ENCODE results near the gene ADAMTSL1.

ADAMTSL1 gene

GRCh38 chr9:18705796-18706392 is 231.9 kb downstream of the ADAMTSL1 start:
- DNase-seq, result no peak

- no peak for DNase-seq
Observed at GRCh38 chr9:18706648-18707047, 232.7 kb downstream of the ADAMTSL1 start.

DNA sequence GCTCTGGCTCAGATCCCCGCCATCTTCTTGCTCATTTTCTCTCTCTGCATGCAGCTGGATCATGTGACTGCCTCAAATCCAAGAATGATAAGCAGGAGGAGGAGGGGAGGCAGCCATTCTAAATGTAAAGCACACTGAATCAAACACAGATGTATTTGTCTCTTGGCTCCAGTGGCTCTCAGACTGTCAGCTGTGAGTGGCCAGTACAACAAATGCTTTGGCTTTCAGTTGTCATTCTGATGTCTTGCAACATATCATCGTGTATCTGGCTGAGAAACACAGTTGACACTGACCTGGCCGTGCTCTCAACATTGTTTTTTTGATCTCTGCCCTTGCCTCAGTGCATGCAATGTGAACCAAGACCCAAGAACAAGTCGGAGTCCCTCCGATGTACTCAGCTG is 233.1 kb downstream of the ADAMTSL1 start:
- no peak for DNase-seq

- DNase-seq, result no peak
Observed at GRCh38 chr9:18707489-18708205, 233.7 kb downstream of the ADAMTSL1 start.

GRCh38 chr9:18708429-18708828 is 234.5 kb downstream of the ADAMTSL1 start:
- no peak for DNase-seq

- DNase-seq, result no peak
Observed at GRCh38 chr9:18710065-18710464, 236.1 kb downstream of the ADAMTSL1 start.

- no peak for DNase-seq
Observed at GRCh38 chr9:18717759-18718158, 243.8 kb downstream of the ADAMTSL1 start.

DNA sequence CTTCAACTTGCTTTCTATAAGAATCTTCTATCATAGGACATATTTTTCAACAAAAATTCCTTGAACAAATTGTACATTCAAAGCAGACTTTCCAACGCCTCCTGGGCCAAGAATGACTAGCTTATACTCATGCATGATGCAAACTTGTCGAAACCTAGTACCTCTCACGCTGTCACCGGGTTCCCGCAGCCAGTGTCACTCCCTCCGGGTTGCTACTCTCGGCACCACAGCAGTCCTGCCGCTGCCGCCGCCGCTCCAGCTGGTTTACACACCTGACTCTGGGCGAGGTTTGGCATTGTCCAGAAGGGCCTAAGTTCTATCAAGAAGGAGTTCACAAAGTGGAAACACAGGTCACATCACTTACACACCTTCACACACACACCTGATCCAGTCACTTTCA is 244.4 kb downstream of the ADAMTSL1 start:
- no peak for DNase-seq

- DNase-seq, result no peak
Observed at GRCh38 chr9:18718932-18719331, 245.0 kb downstream of the ADAMTSL1 start.

DNA sequence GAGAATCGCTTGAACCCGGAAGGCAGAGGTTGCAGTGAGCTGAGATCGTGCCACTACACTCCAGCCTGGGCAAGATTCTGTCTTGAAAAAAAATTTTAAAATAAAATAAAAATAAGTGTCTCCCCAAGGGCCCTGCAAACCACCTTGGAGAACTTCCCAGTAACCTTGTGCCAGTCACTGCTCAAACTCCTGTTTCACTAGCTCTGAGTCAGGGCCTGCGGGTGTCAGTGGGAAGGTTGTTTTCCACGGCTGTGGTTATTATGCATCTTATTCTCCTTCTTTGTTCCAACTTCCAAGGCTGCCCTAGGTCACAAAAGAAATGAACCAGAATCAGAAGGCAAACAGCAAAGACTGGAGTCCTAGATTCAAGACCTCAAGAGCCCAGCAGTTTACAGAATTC is 246.7 kb downstream of the ADAMTSL1 start:
- no peak for DNase-seq

- DNase-seq, result no peak
Observed at GRCh38 chr9:18721267-18721994, 247.5 kb downstream of the ADAMTSL1 start.

GRCh38 chr9:18721995-18722310 is 248.0 kb downstream of the ADAMTSL1 start:
- DNase-seq, result no peak

DNA sequence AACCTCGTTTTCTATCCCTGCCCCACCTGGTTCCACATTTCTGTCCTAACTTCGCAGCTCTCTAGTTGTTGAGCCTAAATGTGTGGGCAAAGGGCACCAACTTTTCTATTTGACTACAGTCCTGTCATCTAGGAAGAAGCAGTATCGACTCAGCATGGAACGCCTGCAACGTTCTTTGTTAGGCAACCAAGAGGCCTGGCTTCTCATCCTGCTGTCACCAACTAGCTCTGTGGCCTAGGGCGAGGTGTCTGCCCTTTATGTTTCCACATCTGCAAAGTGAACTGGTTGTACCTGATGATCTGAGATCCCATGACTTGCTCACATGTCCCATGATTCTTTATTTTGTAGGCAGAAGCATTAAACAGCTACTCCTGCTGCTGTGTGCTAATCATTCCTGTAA is 248.9 kb downstream of the ADAMTSL1 start:
- no peak for DNase-seq

DNA sequence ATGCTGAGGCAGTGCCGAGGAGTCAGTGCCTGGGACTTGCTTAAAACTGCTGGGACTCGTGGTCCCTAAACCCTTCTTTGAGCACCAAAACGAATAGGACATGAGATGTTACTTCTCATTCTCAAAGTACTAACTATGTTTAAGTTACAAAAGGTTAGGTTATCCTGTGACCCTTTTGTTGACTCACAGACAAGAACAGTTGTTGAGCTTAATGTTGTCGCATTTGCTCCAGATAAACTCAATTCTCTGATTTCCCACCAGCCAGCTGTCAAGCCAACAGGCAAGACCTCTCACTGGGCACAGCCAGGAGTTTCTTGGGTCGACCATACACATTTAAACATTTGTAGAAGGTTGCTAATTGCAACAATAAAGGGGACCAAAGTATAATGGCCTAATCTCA is 249.4 kb downstream of the ADAMTSL1 start:
- DNase-seq, result no peak

GRCh38 chr9:18726546-18726945 is 252.6 kb downstream of the ADAMTSL1 start:
- no peak for DNase-seq

DNA sequence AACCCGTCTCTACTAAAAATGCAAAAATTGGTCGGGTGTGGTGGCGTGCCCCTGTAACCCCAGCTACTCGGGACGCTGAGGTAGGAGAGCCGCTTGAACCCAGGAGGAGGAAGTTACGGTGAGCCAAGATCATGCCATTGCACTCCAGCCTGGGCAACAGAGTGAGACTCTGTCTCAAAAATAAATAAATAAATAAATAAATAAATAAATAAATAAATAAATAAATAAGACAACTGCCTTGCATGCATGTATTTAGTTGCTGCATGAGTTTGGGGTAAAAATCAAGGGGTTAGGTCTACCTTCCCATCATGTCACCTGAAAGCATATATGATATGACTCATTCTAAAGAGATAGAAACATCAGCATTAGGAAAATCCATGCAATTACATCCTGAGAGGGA is 254.0 kb downstream of the ADAMTSL1 start:
- no peak for DNase-seq

DNA sequence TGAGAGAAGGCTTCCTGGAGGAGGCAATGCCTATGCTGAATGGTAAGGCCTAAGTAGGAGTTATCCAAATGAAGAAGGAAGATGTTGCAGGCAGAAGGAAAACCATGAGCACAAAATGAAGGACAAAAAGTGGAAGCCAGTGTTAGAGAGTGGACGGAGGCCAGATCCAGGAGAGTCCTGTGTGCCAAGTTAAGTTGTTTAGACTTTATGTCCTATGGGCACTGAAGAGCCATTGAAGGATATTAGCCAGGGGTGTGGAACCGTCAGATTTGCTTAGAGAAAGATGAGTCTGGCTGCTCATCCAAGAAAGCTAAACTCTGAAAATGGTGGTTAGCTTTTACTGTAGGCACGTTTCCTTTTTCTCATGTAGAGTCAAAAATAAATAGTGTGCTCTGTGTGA is 254.7 kb downstream of the ADAMTSL1 start:
- no peak for DNase-seq

GRCh38 chr9:18730241-18730640 is 256.3 kb downstream of the ADAMTSL1 start:
- no peak for DNase-seq

DNA sequence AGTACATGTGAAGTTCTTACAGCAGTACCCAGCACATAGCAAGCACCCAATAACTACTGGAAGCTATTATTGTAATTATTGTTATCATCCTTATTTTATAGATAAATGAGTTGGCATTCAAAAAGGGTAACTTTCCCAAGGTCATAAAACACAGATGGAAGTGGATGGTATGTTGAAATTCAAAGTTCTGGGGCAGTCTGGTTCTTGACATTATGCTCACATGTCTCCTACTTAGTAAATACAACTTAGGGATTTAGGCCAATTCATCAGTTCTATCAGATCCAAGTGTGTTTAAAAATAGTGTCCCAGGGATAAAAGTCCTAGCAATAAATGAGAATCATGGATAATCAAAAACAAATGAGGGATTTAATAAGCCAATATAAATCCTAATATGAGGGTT is 265.2 kb downstream of the ADAMTSL1 start:
- no peak for DNase-seq

DNA sequence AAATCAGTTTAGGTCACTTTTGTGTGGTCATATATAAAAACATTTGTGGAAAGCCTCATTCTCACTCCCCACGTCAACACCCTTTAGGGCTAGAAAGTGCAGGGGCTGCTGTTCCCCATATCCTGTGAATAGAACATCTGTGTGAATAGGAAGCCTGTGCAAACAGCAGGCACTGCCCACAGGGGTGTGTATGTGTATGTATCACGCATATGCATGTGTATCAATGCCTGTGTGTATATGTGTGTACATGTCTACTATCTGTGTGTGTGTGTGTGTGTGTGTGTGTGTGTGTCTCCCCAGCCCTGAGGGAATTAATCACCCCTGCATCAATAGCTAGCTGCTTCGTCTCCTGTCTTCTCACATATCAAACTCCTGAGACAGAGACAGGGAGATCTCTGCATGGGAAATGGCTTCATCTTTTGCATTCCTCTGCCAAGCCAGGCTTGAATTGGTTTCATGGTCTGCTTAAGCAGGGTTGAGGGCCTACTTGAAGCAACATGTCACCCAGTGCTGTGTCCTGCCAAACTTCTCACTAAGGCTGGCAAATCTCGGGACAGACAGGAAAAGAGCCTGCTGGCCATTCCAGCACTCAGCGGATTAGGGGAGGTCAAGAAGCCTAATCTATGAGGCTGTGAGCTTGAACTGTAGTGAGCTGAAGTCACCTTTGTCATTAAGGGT is 265.8 kb downstream of the ADAMTSL1 start:
- DNase-seq, result no peak

- DNase-seq, result no peak
Observed at GRCh38 chr9:18741359-18741758, 267.4 kb downstream of the ADAMTSL1 start.

- DNase-seq, result no peak
Observed at GRCh38 chr9:18741945-18742344, 268.0 kb downstream of the ADAMTSL1 start.

- no peak for DNase-seq
Observed at GRCh38 chr9:18743421-18743820, 269.5 kb downstream of the ADAMTSL1 start.

DNA sequence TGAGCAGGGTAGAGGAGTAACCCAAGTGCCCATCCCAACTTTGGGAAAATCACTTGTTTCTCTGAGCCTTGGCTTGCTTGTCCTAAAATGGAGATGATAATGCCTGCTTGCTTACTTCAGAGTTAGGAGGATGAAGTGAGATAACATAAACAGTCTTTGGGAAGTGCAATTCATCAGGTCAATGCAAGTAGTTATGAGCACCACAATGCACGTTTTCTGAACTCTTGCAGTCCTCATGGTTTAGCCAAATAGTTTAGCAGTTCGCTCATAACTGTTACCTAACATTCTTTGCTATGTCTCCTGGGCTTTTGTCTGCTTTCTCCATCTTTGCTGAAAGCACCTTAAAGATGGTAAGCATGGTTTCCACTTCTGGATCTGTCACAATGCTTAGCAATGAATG is 270.0 kb downstream of the ADAMTSL1 start:
- no peak for DNase-seq

All from GDM1 (cell line).